Measurements from ENCODE around the gene RABGAP1. TPM values are rescaled to one million over a fixed set of nuclear protein-coding genes. Genes with fewer than 3 reads are reported as not detected.

The RABGAP1 gene
- total and polyA plus RNA-seq, 4 donors, result 3.8 to 25.7 (median 10.5) TPM

GRCh38 chr9:122950263-122950662 lies 9.4 kb downstream of the RABGAP1 start:
- Histone ChIP-seq H3K4me3 (ENCODE audit: low read depth in 1 of 3, low read length in 3 of 3) (no peak overlapping the region), H3K9me3 (ENCODE audit: control insufficient read depth in 4 of 4, low read length in 3 of 4) (no peaks in the 10 kb centered on the region), H3K27ac (ENCODE audit: low read depth in 1 of 2, low read length in 2 of 2) (no peak overlapping the region), H3K36me3 (ENCODE audit: control insufficient read depth in 4 of 4, insufficient read depth in 3 of 4, low read depth in 1 of 4, low read length in 3 of 4) (peaks cover 0 to 5% (median 0%) of the 10 kb centered on the region in 4 donors), H3K9ac (ENCODE audit: low read depth in 1 of 2, low read length in 2 of 2) (no peak overlapping the region), H3K27me3 (ENCODE audit: control insufficient read depth in 4 of 4, insufficient read depth in 4 of 4, low read length in 3 of 4) (no peaks in the 10 kb centered on the region), H3K4me1 (ENCODE audit: control insufficient read depth in 4 of 4, insufficient read depth in 4 of 4, low read length in 3 of 4) (peaks cover 0 to 12% (median 2%) of the 10 kb centered on the region in 4 donors)
- DNase-seq (ENCODE audit: low spot score), result no peak
- TF ChIP-seq RAD21 (IDR thresholded peaks at IDR 0.05) (no peak), FOXA1 (IDR thresholded peaks at IDR 0.05) (no peak), EGR1 (IDR thresholded peaks at IDR 0.05; ENCODE audit: low read depth in 2 of 2) (no peak), NR2F2 (IDR thresholded peaks at IDR 0.05) (no peak)
- TF ChIP-seq, protein P1, sequence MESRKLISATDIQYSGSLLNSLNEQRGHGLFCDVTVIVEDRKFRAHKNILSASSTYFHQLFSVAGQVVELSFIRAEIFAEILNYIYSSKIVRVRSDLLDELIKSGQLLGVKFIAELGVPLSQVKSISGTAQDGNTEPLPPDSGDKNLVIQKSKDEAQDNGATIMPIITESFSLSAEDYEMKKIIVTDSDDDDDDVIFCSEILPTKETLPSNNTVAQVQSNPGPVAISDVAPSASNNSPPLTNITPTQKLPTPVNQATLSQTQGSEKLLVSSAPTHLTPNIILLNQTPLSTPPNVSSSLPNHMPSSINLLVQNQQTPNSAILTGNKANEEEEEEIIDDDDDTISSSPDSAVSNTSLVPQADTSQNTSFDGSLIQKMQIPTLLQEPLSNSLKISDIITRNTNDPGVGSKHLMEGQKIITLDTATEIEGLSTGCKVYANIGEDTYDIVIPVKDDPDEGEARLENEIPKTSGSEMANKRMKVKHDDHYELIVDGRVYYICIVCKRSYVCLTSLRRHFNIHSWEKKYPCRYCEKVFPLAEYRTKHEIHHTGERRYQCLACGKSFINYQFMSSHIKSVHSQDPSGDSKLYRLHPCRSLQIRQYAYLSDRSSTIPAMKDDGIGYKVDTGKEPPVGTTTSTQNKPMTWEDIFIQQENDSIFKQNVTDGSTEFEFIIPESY (IDR thresholded peaks at IDR 0.05), result no peak
- WGBS, result 89% methylated on average over 3 of the region's 3 CpGs

GRCh38 chr9:122951056-122951455 lies 10.2 kb downstream of the RABGAP1 start:
- Histone ChIP-seq H3K27me3 (ENCODE audit: control insufficient read depth in 4 of 4, insufficient read depth in 4 of 4, low read length in 3 of 4) (no peaks in the 10 kb centered on the region), H3K4me3 (ENCODE audit: low read depth in 1 of 3, low read length in 3 of 3) (no peak overlapping the region), H3K9me3 (ENCODE audit: control insufficient read depth in 4 of 4, low read length in 3 of 4) (no peaks in the 10 kb centered on the region), H3K27ac (ENCODE audit: low read depth in 1 of 2, low read length in 2 of 2) (no peak overlapping the region), H3K36me3 (ENCODE audit: control insufficient read depth in 4 of 4, insufficient read depth in 3 of 4, low read depth in 1 of 4, low read length in 3 of 4) (peaks cover 0 to 5% (median 0%) of the 10 kb centered on the region in 4 donors), H3K4me1 (ENCODE audit: control insufficient read depth in 4 of 4, insufficient read depth in 4 of 4, low read length in 3 of 4) (peaks cover 0 to 11% (median 2%) of the 10 kb centered on the region in 4 donors), H3K9ac (ENCODE audit: low read depth in 1 of 2, low read length in 2 of 2) (no peak overlapping the region)
- 97% methylated on average over 1 of the region's 1 CpG for WGBS
- TF ChIP-seq RAD21 (IDR thresholded peaks at IDR 0.05), result no peak
- no peak for TF ChIP-seq ATF3 (IDR thresholded peaks at IDR 0.05)
- TF ChIP-seq SP1 (IDR thresholded peaks at IDR 0.05), result no peak
- no peak for TF ChIP-seq GABPA (IDR thresholded peaks at IDR 0.05 in 1 of 2, conservative IDR thresholded peaks at IDR 0.05 in 1 of 2)
- TF ChIP-seq FOXA1 (IDR thresholded peaks at IDR 0.05), result no peak
- TF ChIP-seq EGR1 (IDR thresholded peaks at IDR 0.05; ENCODE audit: low read depth in 2 of 2), result no peak
- no peak for TF ChIP-seq HNF4G (IDR thresholded peaks at IDR 0.05)
- no peak for TF ChIP-seq HNF4A (conservative IDR thresholded peaks at IDR 0.05)
- DNase-seq (ENCODE audit: low spot score), result no peak

GRCh38 chr9:122954253-122954691 lies 13.5 kb downstream of the RABGAP1 start:
- Histone ChIP-seq H3K27me3 (ENCODE audit: control insufficient read depth in 4 of 4, insufficient read depth in 4 of 4, low read length in 3 of 4) (no peaks in the 10 kb centered on the region), H3K4me3 (ENCODE audit: low read depth in 1 of 3, low read length in 3 of 3) (no peak overlapping the region), H3K27ac (ENCODE audit: low read depth in 1 of 2, low read length in 2 of 2) (no peak overlapping the region), H3K9ac (ENCODE audit: low read depth in 1 of 2, low read length in 2 of 2) (no peak overlapping the region), H3K4me1 (ENCODE audit: control insufficient read depth in 4 of 4, insufficient read depth in 4 of 4, low read length in 3 of 4) (peaks cover 0 to 2% (median 0%) of the 10 kb centered on the region in 4 donors), H3K9me3 (ENCODE audit: control insufficient read depth in 4 of 4, low read length in 3 of 4) (no peaks in the 10 kb centered on the region), H3K36me3 (ENCODE audit: control insufficient read depth in 4 of 4, insufficient read depth in 3 of 4, low read depth in 1 of 4, low read length in 3 of 4) (peaks cover 0 to 3% (median 0%) of the 10 kb centered on the region in 4 donors)
- no peak for TF ChIP-seq RXRA (IDR thresholded peaks at IDR 0.05)
- TF ChIP-seq GABPA (IDR thresholded peaks at IDR 0.05 in 1 of 2, conservative IDR thresholded peaks at IDR 0.05 in 1 of 2), result no peak
- TF ChIP-seq, protein P1 (IDR thresholded peaks at IDR 0.05), result no peak
- TF ChIP-seq JUND (IDR thresholded peaks at IDR 0.05), result no peak
- TF ChIP-seq TAF1 (conservative IDR thresholded peaks at IDR 0.05), result no peak
- TF ChIP-seq, protein P2, sequence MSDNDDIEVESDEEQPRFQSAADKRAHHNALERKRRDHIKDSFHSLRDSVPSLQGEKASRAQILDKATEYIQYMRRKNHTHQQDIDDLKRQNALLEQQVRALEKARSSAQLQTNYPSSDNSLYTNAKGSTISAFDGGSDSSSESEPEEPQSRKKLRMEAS (IDR thresholded peaks at IDR 0.05), result no peak
- no peak for TF ChIP-seq HNF4A (conservative IDR thresholded peaks at IDR 0.05)
- TF ChIP-seq RAD21 (IDR thresholded peaks at IDR 0.05), result no peak
- no peak for TF ChIP-seq YY1 (IDR thresholded peaks at IDR 0.05)
- no peak for TF ChIP-seq REST (IDR thresholded peaks at IDR 0.05)
- TF ChIP-seq FOXA1 (IDR thresholded peaks at IDR 0.05), result no peak
- no peak for TF ChIP-seq ATF3 (IDR thresholded peaks at IDR 0.05)
- no peak for DNase-seq (ENCODE audit: low spot score)
